H1 (cell line): ENCODE measurements around the gene NRXN3. TPM values are rescaled to one million over a fixed set of nuclear protein-coding genes. Genes with fewer than 3 reads are reported as not detected.

Source experiments
- CTCF ChIA-PET: fragments of 300-600 bp; sonication (Branson Sonifier 250); formaldehyde crosslinking; loops from one replicate; lab custom pipeline; 2021; ENCODE audit not compliant: partially characterized antibody; lab: Charles Lee
- POLR2A ChIA-PET: fragments of 300-600 bp; sonication (Branson Sonifier 250); formaldehyde crosslinking; loops from one replicate; lab custom pipeline; 2021; ENCODE audit warnings: inconsistent platforms; ENCODE audit not compliant: partially characterized antibody; lab: Charles Lee
- DNase-seq, 2 experiments: peaks; one replicate each; pipeline versions ENCODE4 v3.0.0 to v3.0.0-alpha.2; 2010 to 2022; ENCODE audit warnings: low spot score in 2 of 2, low read depth in 1 of 2, mixed read lengths in 1 of 2
- FAIRE-seq: peaks from 2 replicates; lab custom pipeline; 2011; peaks lifted over from hg19 to GRCh38; lab: Jason Lieb, UNC
- H2AFZ ChIP-seq: 2 replicates; pipeline ENCODE4 v1.8.1; 2012; ENCODE audit warnings: low read length, inconsistent platforms
- H2AK5ac ChIP-seq: 2 replicates; pipeline ENCODE4 v1.6.1; 2013; ENCODE audit warnings: low read depth, low read length
- H2BK120ac ChIP-seq: replicated peaks from 2 replicates; pipeline ENCODE3; 2013; ENCODE audit warnings: low read depth, low read length, inconsistent platforms
- H2BK12ac ChIP-seq: 2 replicates; pipeline ENCODE4 v1.6.1; 2013; ENCODE audit warnings: low read depth, low read length
- H2BK15ac ChIP-seq: 2 replicates; pipeline ENCODE4 v1.6.1; 2013; ENCODE audit warnings: low read length
- H2BK20ac ChIP-seq: 2 replicates; pipeline ENCODE4 v1.6.1; 2013; ENCODE audit warnings: low read length
- H2BK5ac ChIP-seq: 2 replicates; pipeline ENCODE4 v1.6.1; 2013; ENCODE audit warnings: low read depth, low read length
- H3K14ac ChIP-seq: 2 replicates; pipeline ENCODE4 v1.6.1; 2013; ENCODE audit warnings: inconsistent platforms; ENCODE audit not compliant: insufficient read length
- H3K18ac ChIP-seq: 2 replicates; pipeline ENCODE4 v1.6.1; 2013; ENCODE audit warnings: low read length; ENCODE audit errors: extremely low read depth
- H3K23ac ChIP-seq: 2 replicates; pipeline ENCODE4 v1.6.1; 2013; ENCODE audit warnings: inconsistent platforms; ENCODE audit not compliant: insufficient read length
- H3K23me2 ChIP-seq: 2 replicates; pipeline ENCODE4 v1.6.1; 2013; ENCODE audit warnings: low read depth, low read length
- H3K27ac ChIP-seq: 2 replicates; pipeline ENCODE4 v1.6.1; 2011; ENCODE audit warnings: low read depth, low read length, inconsistent platforms
- H3K27me3 ChIP-seq, 4 experiments: replicated peaks in 1 of 4; 1 replicate in 1 of 4; 2 replicates in 3 of 4; pipeline versions ENCODE4 v1.6.1 to v1.8.1; 2011 to 2013; ENCODE audit warnings: low read length in 3 of 4, mild to moderate bottlenecking in 3 of 4, inconsistent platforms in 2 of 4, mixed read lengths in 2 of 4, moderate library complexity in 1 of 4; ENCODE audit not compliant: control insufficient read depth in 3 of 4, insufficient read depth in 3 of 4; ENCODE audit errors: extremely low read depth in 1 of 4
- H3K36me3 ChIP-seq, 4 experiments: 2 replicates each; pipeline versions ENCODE4 v1.6.1 to v1.8.1; 2011 to 2013; ENCODE audit warnings: mild to moderate bottlenecking in 4 of 4, low read length in 3 of 4, moderate library complexity in 2 of 4, control low read depth in 1 of 4, inconsistent platforms in 1 of 4; ENCODE audit not compliant: insufficient read depth in 4 of 4, control insufficient read depth in 2 of 4
- H3K4ac ChIP-seq: replicated peaks from 2 replicates; pipeline ENCODE3; 2013; ENCODE audit warnings: low read length, low read depth, mixed read lengths, inconsistent platforms; ENCODE audit not compliant: insufficient read length
- H3K4me1 ChIP-seq, 4 experiments: replicated peaks in 1 of 4; 1 replicate in 1 of 4; 2 replicates in 3 of 4; pipeline versions ENCODE4 v1.6.1 to v1.8.1; 2011 to 2013; ENCODE audit warnings: low read length in 3 of 4, inconsistent platforms in 2 of 4, mixed read lengths in 1 of 4; ENCODE audit not compliant: insufficient read depth in 4 of 4, control insufficient read depth in 3 of 4
- H3K4me2 ChIP-seq, 2 experiments: 2 replicates each; pipeline versions ENCODE4 v1.6.1 to v1.8.1; 2011 to 2013; ENCODE audit warnings: low read depth in 2 of 2, low read length in 2 of 2, control low read depth in 1 of 2, inconsistent platforms in 1 of 2, mild to moderate bottlenecking in 1 of 2; ENCODE audit not compliant: insufficient read depth in 1 of 2
- H3K4me3 ChIP-seq, 4 experiments: fragments of 200-600, 300-600 bp in 1 of 4; sonication (generic), shearing (Covaris generic), sonication (Bioruptor Twin) in 1 of 4; 2 replicates each; pipeline versions ENCODE4 v1.5.1 to v1.8.1; 2011 to 2016; ENCODE audit warnings: low read length in 4 of 4, low read depth in 3 of 4, control low read depth in 2 of 4, inconsistent platforms in 2 of 4, mild to moderate bottlenecking in 2 of 4, mixed read lengths in 1 of 4, moderate library complexity in 1 of 4; ENCODE audit not compliant: insufficient read depth in 2 of 4; ENCODE audit errors: extremely low read depth in 1 of 4
- H3K56ac ChIP-seq: replicated peaks from 2 replicates; pipeline ENCODE3; 2013; ENCODE audit warnings: low read depth, mild to moderate bottlenecking, mixed read lengths, low read length, inconsistent platforms; ENCODE audit not compliant: insufficient read length
- H3K79me1 ChIP-seq: 2 replicates; pipeline ENCODE4 v1.6.1; 2013; ENCODE audit warnings: low read depth, low read length, control low read depth
- H3K79me2 ChIP-seq, 2 experiments: 2 replicates each; pipeline versions ENCODE4 v1.6.1 to v1.8.1; 2012 to 2013; ENCODE audit warnings: low read length in 2 of 2, mild to moderate bottlenecking in 2 of 2, inconsistent platforms in 1 of 2; ENCODE audit not compliant: insufficient read depth in 2 of 2, control insufficient read depth in 1 of 2
- H3K9ac ChIP-seq, 4 experiments: replicated peaks in 1 of 4; 1 replicate in 1 of 4; 2 replicates in 3 of 4; pipeline versions ENCODE4 v1.6.1 to v1.8.1; 2011 to 2013; ENCODE audit warnings: low read depth in 3 of 4, low read length in 3 of 4, control low read depth in 2 of 4, mild to moderate bottlenecking in 2 of 4, moderate library complexity in 2 of 4, inconsistent platforms in 1 of 4; ENCODE audit errors: extremely low read depth in 1 of 4
- H3K9me3 ChIP-seq, 2 experiments: 2 replicates each; pipeline versions ENCODE4 v1.6.1 to v1.8.1; 2012 to 2013; ENCODE audit warnings: mild to moderate bottlenecking in 2 of 2, moderate library complexity in 2 of 2, control low read depth in 1 of 2, inconsistent platforms in 1 of 2, low read depth in 1 of 2, low read length in 1 of 2, mixed read lengths in 1 of 2; ENCODE audit not compliant: insufficient read depth in 2 of 2
- H4K20me1 ChIP-seq, 2 experiments: replicated peaks in 1 of 2; 2 replicates each; pipeline versions ENCODE3 to v1.8.1; 2011 to 2013; ENCODE audit warnings: inconsistent platforms in 2 of 2, low read length in 2 of 2, mild to moderate bottlenecking in 1 of 2; ENCODE audit not compliant: insufficient read depth in 2 of 2, control insufficient read depth in 1 of 2
- H4K5ac ChIP-seq: 2 replicates; pipeline ENCODE4 v1.6.1; 2013; ENCODE audit warnings: low read length, low read depth, mixed read lengths, inconsistent platforms; ENCODE audit not compliant: insufficient read length
- H4K8ac ChIP-seq: 2 replicates; pipeline ENCODE4 v1.8.0; 2013; ENCODE audit warnings: mild to moderate bottlenecking, moderate library complexity, low read length, inconsistent platforms; ENCODE audit not compliant: insufficient read depth; ENCODE audit errors: extremely low read depth
- H4K91ac ChIP-seq: replicated peaks from 2 replicates; pipeline ENCODE3; 2013; ENCODE audit warnings: low read length, mixed read lengths, inconsistent platforms; ENCODE audit not compliant: insufficient read length
- BRCA1 ChIP-seq: IDR thresholded peaks from 2 replicates; pipeline ENCODE4 v1.6.1; 2012; ENCODE audit warnings: low read depth, low read length, improper control_type of control experiment
- CBX5 ChIP-seq: fragments of 300-800, 300-1000 bp; sonication (generic); IDR thresholded peaks from 2 replicates; pipeline ENCODE4 v1.7.1; 2016; ENCODE audit warnings: antibody characterized with exemption, low read length, low read depth
- EP300 ChIP-seq, 2 experiments: IDR thresholded peaks; 1 replicate in 1 of 2; 2 replicates in 1 of 2; pipeline ENCODE4 v1.6.1; 2011 to 2012; ENCODE audit warnings: low read depth in 2 of 2, low read length in 2 of 2, mild to moderate bottlenecking in 2 of 2, borderline replicate concordance in 1 of 2, inconsistent platforms in 1 of 2, moderate library complexity in 1 of 2
- SAP30 ChIP-seq: fragments of 300-600 bp; sonication (generic); IDR thresholded peaks from 2 replicates; pipeline ENCODE4 v1.7.1; 2012; ENCODE audit warnings: low read length, moderate library complexity, mild to moderate bottlenecking, inconsistent platforms; ENCODE audit not compliant: insufficient read depth, insufficient replicate concordance
- SP2 ChIP-seq: IDR thresholded peaks from 2 replicates; pipeline ENCODE4 v1.6.1; 2012; ENCODE audit warnings: mild to moderate bottlenecking, low read length, inconsistent platforms
- TBP ChIP-seq: IDR thresholded peaks from 2 replicates; pipeline ENCODE4 v1.6.1; 2011; ENCODE audit warnings: low read depth, low read length, improper control_type of control experiment
- WGBS, 2 experiments: shearing (Covaris generic) in 1 of 2; methylation state at CpG; one replicate each; pipeline versions ENCODE4 v1.1.6 to v1.1.7; 2013 to 2015; ENCODE audit warnings: low lambda C conversion rate in 2 of 2, mixed read lengths in 2 of 2, inconsistent platforms in 1 of 2, low coverage in 1 of 2, missing lambda C conversion rate in 1 of 2; ENCODE audit not compliant: insufficient replicate concordance in 2 of 2, insufficient coverage in 1 of 2, insufficient read length in 1 of 2; ENCODE audit errors: extremely low coverage in 1 of 2, missing lambda C conversion rate in 1 of 2; 5-methylcytosine and 5-hydroxymethylcytosine counted together
- polyA plus RNA-seq, 7 experiments: library from polyadenylated mRNA; depleted of rRNA in 3 of 7; stranded (reverse) in 5 of 7; unstranded in 2 of 7; fragments of >200 nt in 5 of 7; fragments of 200-250 nt in 2 of 7; gene quantifications; 1 replicate in 5 of 7; 2 replicates in 1 of 7; 4 replicates in 1 of 7; pipeline versions ENCODE4 v1.2.1 to v1.2.3, GENCODE V29; 2011 to 2013; ENCODE audit warnings: missing spikeins in 2 of 7, mixed read lengths in 2 of 7
- total RNA-seq: library from RNA; stranded (reverse); fragmentation: NEBNext Ultra II Directional; extraction: Animal tissue kit (Norgen Biotek cat#: 25700); gene quantifications from 2 replicates; pipeline ENCODE4 v1.2.1, GENCODE V29; 2021
- TF ChIP-seq, protein P1 (sequence below): IDR thresholded peaks from 2 replicates; pipeline ENCODE4 v1.6.1; 2011; ENCODE audit warnings: low read length, improper control_type of control experiment
- TF ChIP-seq, protein P2 (sequence below): IDR thresholded peaks from 2 replicates; pipeline ENCODE4 v1.6.1; 2012; ENCODE audit warnings: inconsistent platforms
- TF ChIP-seq, protein P3 (sequence below): IDR thresholded peaks from 2 replicates; pipeline ENCODE4 v1.6.1; 2012; ENCODE audit warnings: low read length, inconsistent platforms

Gene NRXN3
- total and polyA plus RNA-seq, 2 of the 8 experiments (the other 6 are each of a cell fraction or from before 2014, with no cell fraction given): 2.6 to 4.1 TPM

DNA sequence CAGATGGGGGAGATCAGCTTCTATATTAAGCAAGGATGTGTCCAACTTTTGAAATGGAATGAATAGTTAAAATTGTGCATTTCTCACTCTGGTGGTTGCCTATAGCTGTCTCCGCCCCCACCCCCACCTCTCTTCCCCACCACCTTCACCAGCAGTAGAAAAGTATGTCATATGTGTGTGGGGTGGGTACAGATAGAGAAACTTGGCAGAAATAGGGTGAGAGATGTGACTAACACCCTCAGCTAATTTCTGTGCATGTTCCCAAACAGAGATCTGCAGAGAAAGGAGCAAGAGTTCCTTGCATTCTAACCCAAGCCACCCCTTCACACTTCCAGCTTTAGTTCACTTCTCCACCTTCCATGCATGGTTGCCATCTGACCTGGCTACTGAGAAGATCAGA, 980.1 kb downstream of the NRXN3 start:
- no peak overlapping the region for H2BK20ac ChIP-seq
- TF ChIP-seq, protein P1, sequence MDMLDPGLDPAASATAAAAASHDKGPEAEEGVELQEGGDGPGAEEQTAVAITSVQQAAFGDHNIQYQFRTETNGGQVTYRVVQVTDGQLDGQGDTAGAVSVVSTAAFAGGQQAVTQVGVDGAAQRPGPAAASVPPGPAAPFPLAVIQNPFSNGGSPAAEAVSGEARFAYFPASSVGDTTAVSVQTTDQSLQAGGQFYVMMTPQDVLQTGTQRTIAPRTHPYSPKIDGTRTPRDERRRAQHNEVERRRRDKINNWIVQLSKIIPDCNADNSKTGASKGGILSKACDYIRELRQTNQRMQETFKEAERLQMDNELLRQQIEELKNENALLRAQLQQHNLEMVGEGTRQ: no peak
- TF ChIP-seq, protein P2, sequence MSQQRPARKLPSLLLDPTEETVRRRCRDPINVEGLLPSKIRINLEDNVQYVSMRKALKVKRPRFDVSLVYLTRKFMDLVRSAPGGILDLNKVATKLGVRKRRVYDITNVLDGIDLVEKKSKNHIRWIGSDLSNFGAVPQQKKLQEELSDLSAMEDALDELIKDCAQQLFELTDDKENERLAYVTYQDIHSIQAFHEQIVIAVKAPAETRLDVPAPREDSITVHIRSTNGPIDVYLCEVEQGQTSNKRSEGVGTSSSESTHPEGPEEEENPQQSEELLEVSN: no peak
- no peak for TF ChIP-seq CBX5
- no peak for TF ChIP-seq EP300 (IDR thresholded peaks at IDR 0.05; ENCODE audit: borderline replicate concordance in 1 of 2, low read depth in 2 of 2, low read length in 2 of 2)
- TF ChIP-seq, protein P3, sequence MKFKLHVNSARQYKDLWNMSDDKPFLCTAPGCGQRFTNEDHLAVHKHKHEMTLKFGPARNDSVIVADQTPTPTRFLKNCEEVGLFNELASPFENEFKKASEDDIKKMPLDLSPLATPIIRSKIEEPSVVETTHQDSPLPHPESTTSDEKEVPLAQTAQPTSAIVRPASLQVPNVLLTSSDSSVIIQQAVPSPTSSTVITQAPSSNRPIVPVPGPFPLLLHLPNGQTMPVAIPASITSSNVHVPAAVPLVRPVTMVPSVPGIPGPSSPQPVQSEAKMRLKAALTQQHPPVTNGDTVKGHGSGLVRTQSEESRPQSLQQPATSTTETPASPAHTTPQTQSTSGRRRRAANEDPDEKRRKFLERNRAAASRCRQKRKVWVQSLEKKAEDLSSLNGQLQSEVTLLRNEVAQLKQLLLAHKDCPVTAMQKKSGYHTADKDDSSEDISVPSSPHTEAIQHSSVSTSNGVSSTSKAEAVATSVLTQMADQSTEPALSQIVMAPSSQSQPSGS: no peak
- TF ChIP-seq BRCA1: no peak
- TF ChIP-seq TBP: no peak
- TF ChIP-seq SAP30: no peak
- TF ChIP-seq SP2: no peak
- TF ChIP-seq, all 59 proteins: peak for 0
- no peak overlapping the region for H2BK15ac ChIP-seq
- no peaks in the 10 kb centered on the region for H3K36me3 ChIP-seq
- H3K27ac ChIP-seq: no peak overlapping the region
- H4K5ac ChIP-seq: no peak overlapping the region
- H3K9ac ChIP-seq: no peak overlapping the region
- H3K27me3 ChIP-seq: no peaks in the 10 kb centered on the region
- no peak overlapping the region for H2BK12ac ChIP-seq
- no peaks in the 10 kb centered on the region for H3K4me1 ChIP-seq
- H3K18ac ChIP-seq: no peak overlapping the region
- no peak for FAIRE-seq
- no peak overlapping the region for H4K91ac ChIP-seq
- no peak for DNase-seq
- H3K4me3 ChIP-seq: no peak overlapping the region
- H2AFZ ChIP-seq: no peak overlapping the region
- H3K4me2 ChIP-seq: no peak overlapping the region
- H3K9me3 ChIP-seq: no peaks in the 10 kb centered on the region
- H2BK120ac ChIP-seq: no peak overlapping the region
- H2AK5ac ChIP-seq: no peak overlapping the region
- H3K56ac ChIP-seq: no peak overlapping the region
- no peaks in the 10 kb centered on the region for H3K23me2 ChIP-seq
- CTCF ChIA-PET: no interaction called here
- no peak overlapping the region for H3K14ac ChIP-seq
- no peak overlapping the region for H3K4ac ChIP-seq
- H2BK5ac ChIP-seq: no peak overlapping the region
- no peaks in the 10 kb centered on the region for H3K79me1 ChIP-seq
- POLR2A ChIA-PET: no interaction called here
- no peak overlapping the region for H4K8ac ChIP-seq
- H3K23ac ChIP-seq: no peak overlapping the region
- no peaks in the 10 kb centered on the region for H3K79me2 ChIP-seq
- 100% methylated on average over 1 of the region's 1 CpG; no CpG with 5 or more reads in 1 of the 2 experiments for WGBS, 2 experiments
- no peaks in the 10 kb centered on the region for H4K20me1 ChIP-seq
